ENCODE data around the gene CFAP46. TPM values are rescaled to one million over a fixed set of nuclear protein-coding genes. Genes with fewer than 3 reads are reported as not detected.

Gene CFAP46
- total RNA-seq, 1 experiment from 2014 or later = 1.6 TPM

DNA sequence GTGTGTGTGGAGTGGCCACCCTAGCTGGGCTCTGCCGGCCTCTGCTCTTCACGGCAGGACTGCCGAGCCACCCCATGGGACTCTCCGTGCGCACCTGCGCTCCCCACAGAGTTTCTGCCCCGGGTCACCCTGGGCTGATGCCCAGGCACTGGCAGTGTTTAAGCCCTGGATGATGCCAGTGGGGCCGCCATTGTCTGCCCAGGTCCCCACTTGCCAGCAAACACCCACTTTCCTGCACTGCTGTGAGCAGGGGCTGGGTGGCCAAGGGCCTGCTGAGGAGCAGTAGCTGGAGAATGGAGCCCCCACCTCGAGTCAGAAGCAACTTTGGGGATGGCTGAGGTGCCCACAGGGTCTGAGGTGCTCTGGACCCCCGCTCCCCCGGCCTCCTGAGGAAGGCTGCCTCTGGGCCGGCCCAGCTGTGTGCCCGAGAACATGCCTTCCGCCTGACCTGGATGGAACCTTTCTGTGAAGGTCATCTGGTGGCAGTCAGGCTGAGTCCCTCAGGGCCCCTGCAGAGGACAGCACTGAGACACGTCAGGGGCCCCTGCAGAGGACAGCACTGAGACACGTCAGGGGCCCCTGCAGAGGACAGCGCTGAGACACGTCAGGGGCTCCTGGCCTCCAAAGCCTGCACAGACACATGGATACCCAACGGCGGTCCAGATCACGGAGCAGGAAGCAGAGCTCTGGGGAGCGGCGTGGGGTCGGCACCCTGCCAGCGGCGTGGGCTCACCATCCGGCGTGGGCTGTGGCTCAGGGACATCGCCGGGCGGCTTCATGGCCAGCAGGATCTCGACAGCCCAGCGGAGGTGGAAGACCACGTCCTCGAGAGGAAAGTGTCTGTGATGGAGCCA is 62.0 kb downstream of the CFAP46 start:
- no peak for TF ChIP-seq POLR2AphosphoS5 (IDR thresholded peaks at IDR 0.05; ENCODE audit: low read depth, low read length)
- TF ChIP-seq, protein P1, sequence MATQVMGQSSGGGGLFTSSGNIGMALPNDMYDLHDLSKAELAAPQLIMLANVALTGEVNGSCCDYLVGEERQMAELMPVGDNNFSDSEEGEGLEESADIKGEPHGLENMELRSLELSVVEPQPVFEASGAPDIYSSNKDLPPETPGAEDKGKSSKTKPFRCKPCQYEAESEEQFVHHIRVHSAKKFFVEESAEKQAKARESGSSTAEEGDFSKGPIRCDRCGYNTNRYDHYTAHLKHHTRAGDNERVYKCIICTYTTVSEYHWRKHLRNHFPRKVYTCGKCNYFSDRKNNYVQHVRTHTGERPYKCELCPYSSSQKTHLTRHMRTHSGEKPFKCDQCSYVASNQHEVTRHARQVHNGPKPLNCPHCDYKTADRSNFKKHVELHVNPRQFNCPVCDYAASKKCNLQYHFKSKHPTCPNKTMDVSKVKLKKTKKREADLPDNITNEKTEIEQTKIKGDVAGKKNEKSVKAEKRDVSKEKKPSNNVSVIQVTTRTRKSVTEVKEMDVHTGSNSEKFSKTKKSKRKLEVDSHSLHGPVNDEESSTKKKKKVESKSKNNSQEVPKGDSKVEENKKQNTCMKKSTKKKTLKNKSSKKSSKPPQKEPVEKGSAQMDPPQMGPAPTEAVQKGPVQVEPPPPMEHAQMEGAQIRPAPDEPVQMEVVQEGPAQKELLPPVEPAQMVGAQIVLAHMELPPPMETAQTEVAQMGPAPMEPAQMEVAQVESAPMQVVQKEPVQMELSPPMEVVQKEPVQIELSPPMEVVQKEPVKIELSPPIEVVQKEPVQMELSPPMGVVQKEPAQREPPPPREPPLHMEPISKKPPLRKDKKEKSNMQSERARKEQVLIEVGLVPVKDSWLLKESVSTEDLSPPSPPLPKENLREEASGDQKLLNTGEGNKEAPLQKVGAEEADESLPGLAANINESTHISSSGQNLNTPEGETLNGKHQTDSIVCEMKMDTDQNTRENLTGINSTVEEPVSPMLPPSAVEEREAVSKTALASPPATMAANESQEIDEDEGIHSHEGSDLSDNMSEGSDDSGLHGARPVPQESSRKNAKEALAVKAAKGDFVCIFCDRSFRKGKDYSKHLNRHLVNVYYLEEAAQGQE (IDR thresholded peaks at IDR 0.05; ENCODE audit: insufficient read depth in 1 of 2, low read depth in 2 of 2, low read length in 1 of 2) = no peak
- TF ChIP-seq, protein P2, sequence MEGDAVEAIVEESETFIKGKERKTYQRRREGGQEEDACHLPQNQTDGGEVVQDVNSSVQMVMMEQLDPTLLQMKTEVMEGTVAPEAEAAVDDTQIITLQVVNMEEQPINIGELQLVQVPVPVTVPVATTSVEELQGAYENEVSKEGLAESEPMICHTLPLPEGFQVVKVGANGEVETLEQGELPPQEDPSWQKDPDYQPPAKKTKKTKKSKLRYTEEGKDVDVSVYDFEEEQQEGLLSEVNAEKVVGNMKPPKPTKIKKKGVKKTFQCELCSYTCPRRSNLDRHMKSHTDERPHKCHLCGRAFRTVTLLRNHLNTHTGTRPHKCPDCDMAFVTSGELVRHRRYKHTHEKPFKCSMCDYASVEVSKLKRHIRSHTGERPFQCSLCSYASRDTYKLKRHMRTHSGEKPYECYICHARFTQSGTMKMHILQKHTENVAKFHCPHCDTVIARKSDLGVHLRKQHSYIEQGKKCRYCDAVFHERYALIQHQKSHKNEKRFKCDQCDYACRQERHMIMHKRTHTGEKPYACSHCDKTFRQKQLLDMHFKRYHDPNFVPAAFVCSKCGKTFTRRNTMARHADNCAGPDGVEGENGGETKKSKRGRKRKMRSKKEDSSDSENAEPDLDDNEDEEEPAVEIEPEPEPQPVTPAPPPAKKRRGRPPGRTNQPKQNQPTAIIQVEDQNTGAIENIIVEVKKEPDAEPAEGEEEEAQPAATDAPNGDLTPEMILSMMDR (IDR thresholded peaks at IDR 0.05) = no peak
- Histone ChIP-seq H3K36me3 (ENCODE audit: control insufficient read depth, insufficient read depth, low read length) (no peaks in the 10 kb centered on the region), H3K27ac (ENCODE audit: low read length) (no peak overlapping the region), H3K9me3 (ENCODE audit: control insufficient read depth, insufficient read depth, low read depth, low read length) (no peaks in the 10 kb centered on the region), H3K4me1 (ENCODE audit: control insufficient read depth, insufficient read depth, low read length) (no peaks in the 10 kb centered on the region), H3K4me3 (ENCODE audit: low read depth in 2 of 2, low read length in 2 of 2) (no peak overlapping the region), H3K27me3 (ENCODE audit: control insufficient read depth, insufficient read depth, low read length) (no peaks in the 10 kb centered on the region)
- CTCF ChIA-PET = no interaction called here
- BruUV-seq (replicated peaks) = no TSS peak
- ATAC-seq = no peak
- intact Hi-C loops (cut with micrococcal nuclease; ENCODE audit: unreplicated experiment) = no loop called here
- in situ Hi-C loops (cut with HindIII; ENCODE audit: low pct_unique_long_range_greater_than_20kb, low sequenced_read_pairs) = no loop called here
- no peak for DNase-seq (ENCODE audit: low read depth, low spot score)
- POLR2A ChIA-PET = no interaction called here

DNA sequence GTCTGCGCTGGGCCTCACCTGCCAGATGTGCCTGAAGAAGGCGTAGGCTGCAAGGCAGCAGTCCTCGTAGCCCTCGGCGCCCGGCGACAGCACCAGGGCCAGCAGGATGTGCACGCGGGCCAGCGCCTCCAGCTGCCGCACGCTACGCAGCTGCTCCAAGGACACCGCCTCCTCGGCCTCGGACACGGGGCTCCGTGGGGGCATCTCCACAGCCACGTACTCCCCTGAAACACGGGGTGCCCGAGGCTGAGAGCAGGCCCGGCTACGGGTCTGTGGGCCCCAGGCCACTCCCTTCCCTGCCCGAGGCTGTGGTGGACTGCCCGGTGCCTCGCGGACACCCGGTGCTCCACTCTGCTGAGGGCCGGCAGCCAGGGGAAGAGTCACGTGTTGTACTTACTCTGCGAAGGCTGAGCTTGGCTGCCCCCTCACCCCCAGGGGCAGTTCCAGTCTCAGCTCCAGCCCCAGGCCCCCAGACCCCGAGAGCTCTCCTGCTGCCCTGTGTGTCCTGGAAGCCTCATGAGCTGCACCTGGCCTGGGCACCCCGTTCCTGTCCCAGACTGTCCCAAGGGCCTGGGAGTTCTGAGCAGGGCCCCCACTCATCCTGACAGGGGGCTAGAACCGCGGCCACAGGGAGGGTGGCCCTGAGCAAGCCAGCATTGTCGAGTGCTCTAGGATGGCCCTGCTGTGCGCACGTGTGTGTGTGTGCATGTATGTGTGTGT is 62.8 kb downstream of the CFAP46 start:
- Histone ChIP-seq H3K9me3 (ENCODE audit: control insufficient read depth, insufficient read depth, low read depth, low read length) (no peaks in the 10 kb centered on the region), H3K36me3 (ENCODE audit: control insufficient read depth, insufficient read depth, low read length) (no peaks in the 10 kb centered on the region), H3K4me1 (ENCODE audit: control insufficient read depth, insufficient read depth, low read length) (no peaks in the 10 kb centered on the region), H3K27me3 (ENCODE audit: control insufficient read depth, insufficient read depth, low read length) (peaks cover 6% of the 10 kb centered on the region), H3K27ac (ENCODE audit: low read length) (no peak overlapping the region), H3K4me3 (ENCODE audit: low read depth in 2 of 2, low read length in 2 of 2) (no peak overlapping the region)
- peak; percentile 29 for ATAC-seq
- in situ Hi-C loops (cut with HindIII; ENCODE audit: low pct_unique_long_range_greater_than_20kb, low sequenced_read_pairs) (no loop called here), intact Hi-C loops (cut with micrococcal nuclease; ENCODE audit: unreplicated experiment) (no loop called here)
- ChIA-PET POLR2A (no interaction called here), CTCF (no interaction called here)
- TF ChIP-seq SIN3A (IDR thresholded peaks at IDR 0.05; ENCODE audit: borderline replicate concordance, insufficient read depth, low read depth, low read length) = no peak
- TF ChIP-seq, protein P2 (IDR thresholded peaks at IDR 0.05) = no peak
- TF ChIP-seq, protein P1 (IDR thresholded peaks at IDR 0.05; ENCODE audit: insufficient read depth in 1 of 2, low read depth in 2 of 2, low read length in 1 of 2) = no peak
- TF ChIP-seq TCF7L2 (IDR thresholded peaks at IDR 0.05; ENCODE audit: low read depth, low read length) = no peak
- no peak for TF ChIP-seq POLR2AphosphoS5 (IDR thresholded peaks at IDR 0.05; ENCODE audit: low read depth, low read length)
- BruUV-seq (replicated peaks) = no TSS peak
- no peak for DNase-seq (ENCODE audit: low read depth, low spot score)

Measured in Panc1 (cell line).